Cardiac fibroblast (primary cell): ENCODE data around the gene ZDBF2.
"Not testable (repeated sequence)": the region's sequence is repeated elsewhere in the genome, so short reads cannot be mapped to it uniquely, and the experiment has no call there.

Source experiments
- DNase-seq, 2 donors: peaks; one replicate each; pipeline versions ENCODE4 v3.0.0 to v3.0.0-alpha.2; 2010; ENCODE audit warnings: low read depth in 2 of 2
- H3K4me3 ChIP-seq, 2 donors: replicated peaks in 1 of 2; 1 replicate in 1 of 2; 2 replicates in 1 of 2; pipeline ENCODE4 v1.5.1; 2011; ENCODE audit warnings: low read depth in 2 of 2, low read length in 2 of 2, mild to moderate bottlenecking in 2 of 2, moderate library complexity in 1 of 2
- CTCF ChIP-seq: IDR thresholded peaks from one replicate; pipeline ENCODE4 v1.5.1; 2011; ENCODE audit warnings: low read depth, mild to moderate bottlenecking, low read length, inconsistent platforms

The ZDBF2 gene

GRCh38 chr2:206343816-206344215 is 69.4 kb downstream of the ZDBF2 start:
- H3K4me3 ChIP-seq, result no peak overlapping the region
- no peak for TF ChIP-seq CTCF
- no peak for DNase-seq

- TF ChIP-seq CTCF, result no peak
- H3K4me3 ChIP-seq, result no peak overlapping the region
- DNase-seq, result no peak
Observed at GRCh38 chr2:206345606-206346005, 71.1 kb downstream of the ZDBF2 start.

- DNase-seq, result no peak
- no peak overlapping the region for H3K4me3 ChIP-seq
- no peak for TF ChIP-seq CTCF
Observed at GRCh38 chr2:206349375-206349774, 74.9 kb downstream of the ZDBF2 start.

GRCh38 chr2:206352571-206352970 is 78.1 kb downstream of the ZDBF2 start:
- no peak overlapping the region for H3K4me3 ChIP-seq
- no peak for TF ChIP-seq CTCF
- DNase-seq, result no peak

- DNase-seq, result peak in 1 of 2 donors; percentile 16
- H3K4me3 ChIP-seq, result no peak overlapping the region
- no peak for TF ChIP-seq CTCF
Observed at GRCh38 chr2:206353685-206354084, 79.2 kb downstream of the ZDBF2 start.

- no peak overlapping the region for H3K4me3 ChIP-seq
- no peak for DNase-seq
- no peak for TF ChIP-seq CTCF
Observed at GRCh38 chr2:206354129-206354528, 79.7 kb downstream of the ZDBF2 start.

- not testable (repeated sequence) for H3K4me3 ChIP-seq, DNase-seq
Observed at GRCh38 chr2:206356840-206357239, 82.4 kb downstream of the ZDBF2 start.

GRCh38 chr2:206360840-206361239 is 86.4 kb downstream of the ZDBF2 start:
- H3K4me3 ChIP-seq, DNase-seq: not testable (repeated sequence)
